Hematopoietic multipotent progenitor cell treated with erythropoietin and hydrocortisone succinate and interleukin-3 and kit ligand, for 17 days (in vitro differentiated cells): ENCODE data around the gene C6orf15.

Experiments
- DNase-seq: peaks from one replicate; pipeline ENCODE4 v3.0.0-alpha.2; 2015; ENCODE audit warnings: low spot score

The C6orf15 gene

DNA sequence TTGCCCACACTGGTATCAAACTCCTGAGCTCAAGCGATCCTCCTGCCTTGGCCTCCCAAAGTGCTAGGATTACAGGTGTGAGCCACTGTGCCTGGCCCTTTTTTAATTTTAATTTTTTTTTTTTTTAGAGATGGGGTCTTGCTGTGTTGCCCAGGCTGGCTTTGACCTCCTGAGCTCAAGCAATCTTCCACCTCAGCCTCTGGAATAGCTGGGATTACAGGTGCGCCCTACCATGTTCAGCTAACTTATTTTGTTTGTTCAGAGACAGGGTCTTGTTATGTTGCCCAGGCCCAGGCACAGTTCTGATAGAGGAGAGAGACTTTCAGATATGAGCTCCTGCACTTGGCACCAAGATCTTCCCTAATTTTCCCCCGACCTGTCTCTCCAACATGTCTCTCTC lies 18.4 kb upstream of the C6orf15 start:
- no peak for DNase-seq

GRCh38 chr6:31129130-31129529 lies 16.8 kb upstream of the C6orf15 start:
- DNase-seq = no peak

DNA sequence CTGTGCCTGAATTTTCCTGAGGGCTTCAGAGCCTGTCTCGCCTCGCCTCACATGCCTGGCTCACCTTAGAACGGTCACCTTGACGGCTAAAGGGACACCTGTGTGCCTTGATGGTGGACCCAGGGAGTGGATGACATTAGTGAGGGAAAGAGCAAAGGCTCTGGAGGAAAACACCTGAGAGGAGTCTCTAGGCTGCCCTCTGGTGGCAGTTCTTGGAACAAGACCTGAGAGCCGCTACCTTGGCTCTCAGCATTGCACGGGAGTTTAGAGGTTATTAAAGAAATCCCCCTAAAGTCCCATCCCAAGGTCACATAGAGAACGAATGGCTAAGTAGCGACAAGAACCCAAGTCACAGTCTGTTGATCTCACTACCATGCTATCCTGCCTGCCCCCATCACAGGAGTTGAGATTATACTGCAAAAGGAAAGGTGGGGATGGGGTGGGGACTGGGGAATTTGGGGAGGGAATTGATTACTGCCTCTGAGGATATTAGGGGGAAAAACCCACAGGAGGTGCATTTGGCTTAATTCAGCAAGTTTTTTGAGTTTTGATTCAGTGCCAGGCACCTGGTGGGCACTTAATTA lies 15.8 kb upstream of the C6orf15 start:
- peak; percentile 76 for DNase-seq

DNA sequence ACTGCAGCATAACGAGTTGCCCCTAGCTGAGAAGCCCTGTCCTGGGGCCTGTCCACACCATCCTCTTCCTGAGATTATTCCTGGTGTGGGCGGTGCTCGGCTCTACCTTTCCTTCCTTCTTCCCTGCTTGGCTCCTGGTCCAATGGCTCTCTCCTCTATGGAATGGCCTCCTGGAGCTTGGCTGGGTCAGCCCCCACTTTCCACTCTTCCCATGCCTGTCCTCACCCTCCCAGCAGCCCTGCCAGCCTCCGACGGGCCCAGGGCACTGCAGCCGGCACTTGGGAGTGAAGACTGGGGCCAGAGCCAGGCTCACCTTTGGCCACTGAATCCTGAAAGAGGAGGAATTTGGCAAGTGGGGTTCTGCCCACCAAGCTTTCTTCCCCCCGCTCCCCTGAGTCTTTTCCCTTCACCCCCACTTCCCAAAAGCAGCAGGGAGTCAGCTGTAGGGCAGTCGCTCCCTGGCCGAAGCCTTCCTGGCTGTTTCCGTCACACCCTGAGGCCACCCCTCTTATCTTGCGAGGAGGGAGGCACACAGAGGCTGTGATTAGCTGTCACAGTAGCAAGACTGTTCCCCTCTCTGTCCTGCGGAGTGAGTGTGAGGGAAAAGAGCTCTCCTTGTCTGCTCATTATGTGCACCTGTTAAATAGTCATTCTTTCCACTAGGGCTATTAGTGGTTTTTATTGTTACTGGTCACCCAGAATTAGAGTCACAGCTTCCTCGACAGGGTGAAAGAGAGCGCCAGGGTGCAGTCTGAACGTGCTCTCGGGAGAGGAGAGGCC lies 14.2 kb upstream of the C6orf15 start:
- DNase-seq = no peak

- DNase-seq = no peak
These were observed 13.4 kb upstream of the C6orf15 start for GRCh38 chr6:31125586-31126363.

GRCh38 chr6:31125162-31125561 lies 12.8 kb upstream of the C6orf15 start:
- DNase-seq = no peak

DNA sequence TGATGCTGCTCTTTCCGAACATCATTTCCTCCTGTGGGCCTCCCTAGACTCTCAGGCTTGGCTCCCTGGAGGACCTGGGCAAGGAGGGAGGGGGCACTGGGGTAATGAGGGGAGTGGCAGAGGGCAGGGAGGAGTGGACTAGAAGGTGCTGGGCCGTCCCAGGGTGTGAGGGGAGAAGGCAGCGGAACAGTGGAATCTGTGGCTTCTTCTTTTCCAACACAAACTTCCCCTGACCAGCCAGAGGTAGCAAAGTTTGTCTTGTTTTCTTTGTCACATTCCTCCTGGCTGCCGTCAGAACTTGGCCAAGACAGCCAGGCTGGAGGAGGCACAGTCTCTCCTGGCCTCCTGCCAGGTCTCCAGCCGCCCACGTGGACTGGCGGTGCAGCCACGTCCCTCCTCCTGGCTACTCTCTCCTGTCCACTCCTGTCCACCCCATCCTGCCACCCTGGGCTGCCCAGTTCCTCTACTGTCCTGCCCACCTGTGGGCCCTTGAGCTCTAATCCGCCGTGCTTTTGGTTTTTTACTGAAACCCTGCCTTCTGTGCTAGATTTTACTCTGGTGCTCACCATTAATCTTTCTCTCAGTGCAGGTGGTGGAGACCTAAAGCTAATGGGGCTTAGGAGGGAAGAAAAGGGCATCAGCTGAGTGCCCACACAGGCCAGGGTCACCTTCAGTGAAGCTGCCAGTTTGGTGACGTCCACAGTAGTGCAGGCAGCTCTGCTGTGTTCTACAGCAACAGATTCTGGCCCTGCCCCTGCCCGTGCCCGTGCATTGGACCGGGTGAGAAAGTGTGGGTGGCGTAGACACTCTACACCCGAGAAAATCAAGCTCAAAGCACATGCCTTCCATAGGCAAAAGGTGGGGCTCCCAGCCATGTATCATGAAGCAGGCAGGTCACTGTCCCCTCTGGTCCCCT lies 10.7 kb upstream of the C6orf15 start:
- DNase-seq = no peak

DNA sequence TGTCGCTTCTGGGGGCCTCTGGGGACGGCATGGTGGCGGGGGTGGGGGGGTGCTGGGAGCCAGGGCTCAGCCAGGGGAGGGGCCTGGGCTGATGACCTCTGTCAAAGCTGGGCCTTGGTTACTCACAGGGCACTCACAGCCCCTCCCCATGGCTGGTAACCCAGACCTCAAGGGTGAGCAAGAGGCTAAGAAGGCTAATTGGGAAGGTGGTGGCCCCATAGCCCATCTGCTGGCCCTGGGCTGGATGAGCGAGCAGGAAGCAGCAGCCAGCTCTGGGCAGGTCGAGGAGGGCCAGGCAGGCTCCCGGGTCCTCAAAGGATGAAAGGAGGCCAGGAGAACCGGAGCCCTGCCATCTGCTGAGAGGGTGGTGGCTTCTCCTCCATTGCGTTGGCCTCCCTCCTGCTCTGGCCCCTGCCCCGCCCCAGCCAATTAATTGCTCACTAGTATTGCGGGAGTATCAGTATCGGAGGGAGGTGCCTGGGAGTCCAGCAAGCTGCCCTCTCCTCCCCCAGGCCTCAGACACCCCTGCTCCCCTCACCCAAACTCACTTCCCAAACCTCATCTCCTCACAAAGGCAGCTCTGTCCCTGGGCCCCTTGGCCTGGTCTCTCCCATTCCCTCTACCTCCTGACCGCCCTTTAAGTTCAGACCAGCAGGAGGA lies 8.9 kb upstream of the C6orf15 start:
- no peak for DNase-seq

GRCh38 chr6:31120151-31120915 lies 8.0 kb upstream of the C6orf15 start, which contains the start of gene CDSN:
TSS of gene CDSN (minus strand) at chr6:31120446. CDS start at chr6:31120419, 27 bp downstream.
- DNase-seq = no peak

GRCh38 chr6:31118178-31118577 lies 5.8 kb upstream of the C6orf15 start:
- no peak for DNase-seq

- no peak for DNase-seq
These were observed 4.4 kb upstream of the C6orf15 start for GRCh38 chr6:31116661-31117385.

DNA sequence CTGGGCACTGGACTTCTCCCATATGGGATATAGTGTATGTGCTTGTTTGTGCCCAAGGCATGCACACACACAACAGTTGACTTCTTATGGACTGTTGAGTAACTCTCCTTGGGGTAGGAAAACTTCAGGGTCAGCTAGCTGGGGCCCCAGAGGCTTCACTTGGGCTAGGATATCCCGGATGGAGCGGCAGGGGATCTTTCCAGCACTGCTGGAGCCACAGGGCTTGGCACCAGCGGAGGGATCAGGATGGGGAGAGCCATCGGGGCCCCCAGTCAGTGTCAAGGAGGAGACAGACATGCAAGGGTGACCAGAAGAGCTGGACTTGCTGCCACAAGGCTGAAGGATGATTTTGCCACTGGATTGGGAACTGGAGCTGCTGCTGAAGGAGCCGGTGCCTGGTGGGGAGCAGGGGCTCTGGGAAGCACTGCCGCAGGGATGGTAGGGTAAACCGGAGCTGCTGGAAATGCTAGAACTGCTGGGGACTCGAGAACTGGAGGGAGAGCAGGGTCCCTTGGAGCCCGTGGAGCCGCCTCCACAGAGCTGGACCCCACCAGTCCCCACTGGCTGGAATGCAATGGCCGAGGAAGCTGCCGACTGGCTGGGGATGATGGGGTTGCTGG lies 3.7 kb upstream of the C6orf15 start:
- no peak for DNase-seq

DNA sequence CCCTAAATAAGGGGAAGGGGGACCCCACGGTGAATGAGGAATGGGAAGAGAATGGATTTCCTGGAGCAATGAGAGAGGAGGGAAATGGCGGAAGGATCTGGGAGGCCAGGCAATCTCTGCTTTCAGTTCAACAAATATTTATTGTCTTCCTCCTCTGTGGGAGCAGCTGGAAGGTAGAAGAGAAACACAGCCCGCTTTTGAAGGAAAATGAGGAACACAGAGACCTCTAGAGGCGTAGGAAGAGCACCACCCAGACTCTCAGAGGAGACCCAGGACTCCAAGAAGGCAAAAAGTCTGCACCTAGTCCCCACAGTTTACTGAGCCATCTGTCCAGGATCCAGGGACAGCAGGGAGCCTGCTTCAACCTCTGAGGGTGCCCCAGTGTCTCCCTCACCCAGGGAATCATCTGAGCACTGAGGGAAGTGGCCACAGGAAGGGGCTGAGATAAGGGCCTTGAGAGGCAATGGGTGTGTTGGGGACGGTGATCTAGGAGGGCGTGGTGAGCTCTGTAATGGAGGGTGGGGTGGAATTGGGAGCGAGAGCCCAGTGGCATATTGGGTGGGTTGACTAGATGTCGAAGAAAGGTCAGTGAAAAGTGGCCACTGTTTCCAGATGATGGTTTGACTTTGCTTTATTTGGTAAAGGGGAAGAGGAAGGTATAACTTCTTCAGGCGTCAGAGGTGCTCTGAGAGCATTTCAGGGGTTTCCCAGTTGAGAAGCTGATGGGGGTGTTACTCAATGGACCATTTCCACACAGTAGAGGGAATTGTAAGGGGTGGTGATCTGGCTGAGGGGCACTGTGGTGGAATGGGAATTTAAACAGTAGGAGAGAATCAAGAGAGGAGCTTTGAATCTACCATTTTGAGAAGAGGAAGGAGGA lies 2.8 kb upstream of the C6orf15 start:
- no peak for DNase-seq

DNA sequence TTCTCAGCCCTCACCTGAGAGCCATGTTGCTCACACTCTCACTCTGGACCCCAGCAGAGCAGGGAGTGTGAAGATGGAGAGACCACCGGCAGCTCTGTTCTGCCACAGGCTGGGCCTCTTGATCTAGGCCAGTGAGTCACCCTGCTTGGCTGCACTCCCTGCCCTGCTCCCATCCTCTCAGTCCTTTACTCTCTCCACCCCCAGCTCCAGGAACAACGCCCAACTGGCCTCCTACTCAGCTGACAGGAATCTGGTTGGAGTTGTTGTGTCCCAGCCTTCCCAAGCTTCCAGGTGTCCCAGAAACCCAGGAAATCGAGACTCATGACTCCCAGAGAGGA lies 2.1 kb upstream of the C6orf15 start, which contains the start of gene PSORS1C1:
PSORS1C1 (plus strand) TSS at position 260 of the 338 bp plus-strand sequence. CDS start 14,833 bp downstream, outside the sequence.
- DNase-seq = no peak

- DNase-seq = no peak
These were observed 1.6 kb upstream of the C6orf15 start for GRCh38 chr6:31113861-31114540.

DNA sequence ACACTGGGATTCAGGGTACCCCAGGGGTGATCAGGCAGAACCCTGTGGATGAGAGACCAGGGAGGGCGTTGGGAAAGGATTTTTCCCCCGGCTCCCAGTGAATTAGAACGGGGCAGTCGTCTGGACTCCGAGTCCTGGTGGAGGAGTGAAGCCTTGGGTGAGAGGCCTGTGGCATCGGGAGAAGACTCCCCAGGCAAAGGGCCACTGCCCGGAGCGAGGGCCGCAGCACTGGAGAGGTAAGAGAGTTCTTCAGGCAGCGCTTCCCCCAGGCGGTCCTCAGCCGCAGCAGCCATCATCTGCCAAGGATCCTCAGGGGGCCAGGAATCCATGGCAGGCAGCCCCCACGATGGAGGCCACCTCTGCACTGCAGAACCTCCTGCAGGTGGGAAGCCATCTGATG lies 663 bp downstream of the C6orf15 start:
- DNase-seq = no peak

DNA sequence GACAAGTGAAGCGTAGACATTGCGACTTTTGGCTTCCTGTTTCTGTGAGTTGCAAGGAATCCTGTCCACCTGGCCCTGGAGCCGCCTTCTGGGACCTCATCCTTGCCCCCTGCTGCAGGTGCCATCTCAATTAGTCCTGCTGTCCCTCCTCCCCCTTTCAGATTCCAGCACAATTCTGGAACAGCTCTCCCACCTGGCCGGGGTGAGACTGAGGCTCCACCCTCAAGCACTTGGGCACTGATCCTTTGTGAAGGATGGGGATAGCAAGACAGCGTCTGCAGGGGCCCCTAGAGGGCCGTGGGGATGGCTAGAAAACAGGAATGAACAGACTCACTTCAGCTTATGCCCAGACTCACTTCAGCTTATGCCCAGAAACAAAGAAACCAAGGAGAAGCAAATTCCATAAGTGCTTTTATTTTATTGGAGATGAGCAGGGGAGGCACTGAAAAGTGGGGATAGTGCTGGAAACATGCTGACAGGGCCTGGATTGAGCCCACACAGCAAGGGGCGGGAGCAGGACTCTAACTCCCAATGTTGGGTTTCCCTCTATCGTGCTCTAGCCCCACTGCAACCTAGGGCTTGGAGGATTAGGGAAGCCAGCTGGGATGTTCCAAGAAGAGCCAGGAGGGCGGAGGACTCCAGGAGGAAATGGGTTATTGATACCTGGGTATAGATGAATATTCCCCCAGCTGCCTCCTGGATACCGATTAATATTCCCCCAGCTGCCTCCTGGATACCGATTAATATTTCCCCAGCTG lies 1.4 kb downstream of the C6orf15 start:
- no peak for DNase-seq
